Subcutaneous abdominal adipose tissue (tissue), 5 donors: ENCODE measurements around the gene P2RX7.

ENCODE experiments used
- H3K27ac ChIP-seq: one replicate; pipeline ENCODE4 v1.7.0; 2013; ENCODE audit warnings: low read depth, mild to moderate bottlenecking, inconsistent platforms, low read length, moderate library complexity
- H3K27me3 ChIP-seq, 5 donors: one replicate each; pipeline ENCODE4 v1.7.0; 2013; ENCODE audit warnings: low read length in 5 of 5, inconsistent platforms in 1 of 5; ENCODE audit not compliant: control insufficient read depth in 5 of 5, insufficient read depth in 4 of 5
- H3K36me3 ChIP-seq, 5 donors: one replicate each; pipeline ENCODE4 v1.7.0; 2013; ENCODE audit warnings: low read length in 5 of 5; ENCODE audit not compliant: control insufficient read depth in 5 of 5, insufficient read depth in 5 of 5
- H3K4me1 ChIP-seq, 5 donors: one replicate each; pipeline ENCODE4 v1.7.0; 2013; ENCODE audit warnings: low read length in 5 of 5, mild to moderate bottlenecking in 3 of 5, moderate library complexity in 1 of 5; ENCODE audit not compliant: control insufficient read depth in 5 of 5, insufficient read depth in 5 of 5
- H3K4me3 ChIP-seq, 5 donors: one replicate each; pipeline ENCODE4 v1.7.0; 2013; ENCODE audit warnings: low read length in 5 of 5, low read depth in 1 of 5
- H3K9ac ChIP-seq, 5 donors: one replicate each; pipeline ENCODE4 v1.7.0; 2013; ENCODE audit warnings: low read length in 5 of 5, mild to moderate bottlenecking in 4 of 5, moderate library complexity in 3 of 5
- H3K9me3 ChIP-seq, 5 donors: one replicate each; pipeline ENCODE4 v1.7.0; 2013; ENCODE audit warnings: low read length in 5 of 5; ENCODE audit not compliant: control insufficient read depth in 5 of 5
- donor health status: healthy.
- donor health status: healthy.
- donor health status: healthy.
- donor health status: healthy.
- donor health status: healthy.

Gene P2RX7

DNA sequence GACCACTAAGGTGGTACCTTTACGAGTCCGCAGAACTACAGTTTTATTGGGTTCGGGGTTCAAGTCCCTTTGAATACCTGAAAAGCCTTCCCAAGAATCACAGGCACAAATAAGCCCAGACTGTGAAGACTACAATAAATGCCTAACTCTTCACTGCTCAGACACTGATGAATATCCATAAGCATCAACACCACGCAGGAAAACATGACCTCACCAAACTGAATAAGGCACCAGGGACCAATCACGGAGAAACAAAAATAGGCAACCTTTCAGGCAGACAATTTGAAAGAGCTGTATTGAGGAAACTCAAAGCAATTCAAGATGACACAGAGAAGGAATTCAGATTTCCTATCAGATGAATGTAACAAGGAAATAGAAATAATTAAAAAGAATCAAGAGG lies 24.2 kb upstream of the P2RX7 start:
- Histone ChIP-seq H3K4me3 (no peak overlapping the region), H3K4me1 (peaks cover 0 to 3% (median 0%) of the 10 kb centered on the region in 5 donors), H3K27ac (no peak overlapping the region), H3K36me3 (no peaks in the 10 kb centered on the region), H3K9ac (no peak overlapping the region), H3K27me3 (no peaks in the 10 kb centered on the region), H3K9me3 (no peaks in the 10 kb centered on the region)

DNA sequence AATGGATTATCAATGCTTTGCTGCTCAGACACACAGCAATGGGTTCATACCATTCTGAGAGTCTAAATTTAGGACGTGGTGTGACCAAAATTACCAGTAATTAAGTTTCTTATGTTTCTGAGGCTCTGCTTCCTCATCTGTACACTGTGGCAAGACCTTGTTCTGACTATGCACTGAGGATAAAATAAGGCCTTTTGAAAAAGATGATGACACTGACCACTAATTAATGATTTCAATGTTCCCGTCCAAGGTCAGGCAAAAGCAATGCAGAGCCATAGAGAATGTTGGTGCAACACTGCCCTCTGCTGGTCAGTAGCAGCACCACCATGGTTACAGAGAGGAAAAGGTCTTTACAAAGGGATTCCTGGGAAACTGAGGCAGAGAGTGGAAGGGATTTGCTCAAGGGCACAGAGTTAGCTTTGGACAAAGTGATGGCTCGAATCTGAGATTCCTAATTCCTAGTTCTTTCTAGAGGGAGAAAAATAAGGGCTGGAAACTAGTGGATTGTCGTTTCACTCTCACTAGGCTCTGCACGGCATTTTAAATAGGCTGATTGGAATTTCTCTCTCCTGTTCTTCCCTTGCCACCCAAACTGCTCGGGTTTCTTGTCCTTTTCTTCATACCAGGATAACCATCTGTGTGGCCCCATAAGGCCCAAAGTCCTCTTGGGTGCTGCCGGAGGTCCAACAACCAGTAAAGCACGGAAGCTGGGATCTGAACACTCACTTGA lies 22.3 kb upstream of the P2RX7 start:
- H3K4me3 ChIP-seq: no peak overlapping the region
- H3K9me3 ChIP-seq: no peaks in the 10 kb centered on the region
- H3K27me3 ChIP-seq: no peaks in the 10 kb centered on the region
- H3K36me3 ChIP-seq: no peaks in the 10 kb centered on the region
- H3K9ac ChIP-seq: no peak overlapping the region
- H3K4me1 ChIP-seq: peaks cover 0 to 3% (median 0%) of the 10 kb centered on the region in 5 donors
- no peak overlapping the region for H3K27ac ChIP-seq

DNA sequence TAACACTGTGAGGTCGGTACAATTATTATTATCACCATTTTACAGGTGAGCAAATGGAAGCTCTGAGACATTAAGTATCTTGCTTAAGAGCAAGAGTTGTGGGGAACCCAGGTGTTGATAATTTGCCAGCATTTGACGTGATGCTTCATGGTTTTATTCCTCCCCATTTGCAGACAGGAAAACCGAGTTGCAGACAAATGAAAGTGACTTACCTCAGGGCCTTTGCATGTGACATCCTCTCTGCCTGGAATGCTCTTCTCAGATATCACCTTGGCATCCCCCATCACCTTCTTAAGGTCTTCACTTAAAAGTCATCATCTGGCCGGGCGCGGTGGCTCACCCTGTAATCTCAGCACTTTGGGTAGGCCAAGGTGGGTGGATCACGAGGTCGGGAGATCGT lies 21.0 kb upstream of the P2RX7 start:
- Histone ChIP-seq H3K27ac (no peak overlapping the region), H3K4me3 (no peak overlapping the region), H3K27me3 (no peaks in the 10 kb centered on the region), H3K9ac (no peak overlapping the region), H3K36me3 (no peaks in the 10 kb centered on the region), H3K9me3 (no peaks in the 10 kb centered on the region), H3K4me1 (peaks cover 0 to 3% (median under 1%) of the 10 kb centered on the region in 5 donors)

- Histone ChIP-seq H3K27ac (no peak overlapping the region), H3K9ac (no peak overlapping the region), H3K4me3 (no peak overlapping the region), H3K27me3 (no peaks in the 10 kb centered on the region), H3K9me3 (no peaks in the 10 kb centered on the region), H3K4me1 (peaks cover 0 to 7% (median 2%) of the 10 kb centered on the region in 5 donors), H3K36me3 (no peaks in the 10 kb centered on the region)
Measured at GRCh38 chr12:121112496-121112895, 20.2 kb upstream of the P2RX7 start.

DNA sequence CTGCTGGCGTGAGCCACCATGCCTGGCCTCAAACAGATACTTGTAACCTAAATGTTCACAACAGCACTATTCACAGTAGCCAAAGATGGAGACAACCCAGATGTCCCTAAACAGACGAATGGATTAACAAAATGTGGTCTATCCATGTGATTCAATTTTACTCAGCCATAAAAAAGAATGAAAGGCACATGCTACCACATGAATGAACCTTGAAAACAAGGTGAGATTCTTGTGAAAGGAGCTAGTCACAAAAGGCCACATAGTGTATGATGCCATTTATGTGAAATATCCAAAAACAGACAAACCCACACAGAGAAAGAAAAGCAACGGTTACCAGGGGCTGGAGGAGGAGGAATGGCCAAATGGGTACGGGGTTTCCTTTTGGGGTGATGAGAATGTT lies 19.6 kb upstream of the P2RX7 start:
- Histone ChIP-seq H3K9ac (no peak overlapping the region), H3K27ac (no peak overlapping the region), H3K27me3 (no peaks in the 10 kb centered on the region), H3K9me3 (no peaks in the 10 kb centered on the region), H3K4me3 (no peak overlapping the region), H3K4me1 (peaks cover 0 to 7% (median 2%) of the 10 kb centered on the region in 5 donors), H3K36me3 (no peaks in the 10 kb centered on the region)

DNA sequence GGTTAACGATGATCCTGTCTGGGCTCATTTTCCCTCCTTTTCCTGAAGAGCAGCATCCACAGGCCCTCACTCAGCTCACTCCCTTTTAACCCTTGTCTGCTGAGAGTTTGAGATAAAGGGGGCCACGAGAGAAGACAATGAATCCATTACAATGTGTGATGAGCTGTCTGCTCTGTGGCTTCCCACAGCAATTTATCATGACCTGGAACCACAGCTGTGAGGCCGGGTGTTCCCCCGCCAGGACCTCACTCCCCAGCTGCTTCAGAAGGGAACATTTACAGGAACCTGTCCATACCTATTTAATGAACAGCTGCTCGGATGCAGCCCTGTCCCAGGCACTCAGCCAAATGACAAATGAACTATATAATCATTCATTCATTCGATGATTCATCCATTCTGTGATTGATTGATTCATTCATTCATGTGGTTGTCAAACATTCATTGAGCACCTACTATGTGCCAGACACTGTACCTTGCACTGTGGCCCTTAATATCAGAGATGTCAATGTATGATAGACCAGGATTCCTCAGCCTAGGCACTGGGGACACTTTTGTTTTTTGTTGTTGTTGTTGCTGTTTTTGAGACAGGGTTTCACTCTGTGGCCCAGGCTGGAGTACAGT lies 18.5 kb upstream of the P2RX7 start:
- Histone ChIP-seq H3K9ac (no peak overlapping the region), H3K36me3 (no peaks in the 10 kb centered on the region), H3K27me3 (no peaks in the 10 kb centered on the region), H3K4me3 (no peak overlapping the region), H3K27ac (no peak overlapping the region), H3K4me1 (peaks cover 0 to 7% (median 2%) of the 10 kb centered on the region in 5 donors), H3K9me3 (no peaks in the 10 kb centered on the region)

GRCh38 chr12:121114806-121115205 lies 17.9 kb upstream of the P2RX7 start:
- Histone ChIP-seq H3K27me3 (no peaks in the 10 kb centered on the region), H3K4me3 (no peak overlapping the region), H3K27ac (no peak overlapping the region), H3K9ac (no peak overlapping the region), H3K9me3 (no peaks in the 10 kb centered on the region), H3K36me3 (no peaks in the 10 kb centered on the region), H3K4me1 (peaks cover 0 to 7% (median 2%) of the 10 kb centered on the region in 5 donors)

- Histone ChIP-seq H3K4me1 (peaks cover 0 to 4% (median 0%) of the 10 kb centered on the region in 5 donors), H3K4me3 (no peak overlapping the region), H3K36me3 (no peaks in the 10 kb centered on the region), H3K9me3 (no peaks in the 10 kb centered on the region), H3K27me3 (no peaks in the 10 kb centered on the region), H3K27ac (no peak overlapping the region), H3K9ac (no peak overlapping the region)
Measured at GRCh38 chr12:121115530-121115929, 17.1 kb upstream of the P2RX7 start.

DNA sequence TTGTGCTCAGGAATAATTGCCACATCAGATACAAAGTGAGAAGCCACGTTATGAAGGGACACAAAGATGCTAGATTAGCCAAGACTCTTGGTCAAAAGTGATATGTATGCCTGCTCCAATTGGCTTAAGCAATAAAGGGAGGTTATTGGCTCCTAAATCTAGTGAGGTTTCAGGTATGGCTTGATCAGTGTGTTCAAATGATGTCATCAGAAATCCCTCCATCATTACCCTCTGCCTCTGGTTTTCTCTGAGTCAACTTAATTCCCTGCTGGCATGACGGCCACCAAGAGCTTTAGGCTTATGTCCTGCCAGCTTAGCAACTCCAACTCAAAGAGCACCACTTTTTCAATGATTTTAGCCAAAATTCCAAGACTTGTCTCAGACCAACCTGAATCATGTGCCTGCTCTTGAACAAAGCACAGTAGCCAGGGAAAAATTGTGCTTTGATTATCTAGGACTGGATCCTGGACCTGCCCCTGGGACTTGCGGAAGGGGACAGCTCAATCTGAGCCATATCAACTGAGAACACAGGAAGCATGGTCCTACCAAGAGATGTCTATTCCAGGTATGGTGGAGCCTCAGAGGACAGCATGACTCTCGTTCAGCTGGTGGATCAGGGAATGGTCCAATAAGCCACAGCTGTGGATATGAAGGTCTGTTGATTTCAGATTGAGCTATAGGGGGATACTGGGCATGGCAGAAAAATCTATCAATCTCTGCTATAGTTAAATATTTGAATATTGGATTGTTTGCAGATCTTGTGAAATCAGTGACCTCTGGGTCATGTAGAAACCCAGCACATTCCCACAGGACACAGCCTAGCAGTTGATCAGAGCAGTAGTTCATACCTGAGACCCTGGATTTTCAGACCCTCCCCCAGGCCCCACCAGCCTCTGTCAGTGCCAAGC lies 16.1 kb upstream of the P2RX7 start:
- Histone ChIP-seq H3K27me3 (peaks cover 0 to under 1% (median 0%) of the 10 kb centered on the region in 5 donors), H3K36me3 (no peaks in the 10 kb centered on the region), H3K4me1 (peaks cover 0 to 4% (median 0%) of the 10 kb centered on the region in 5 donors), H3K9ac (no peak overlapping the region), H3K27ac (no peak overlapping the region), H3K4me3 (no peak overlapping the region), H3K9me3 (no peaks in the 10 kb centered on the region)
